Activated CD8-positive, alpha-beta memory T cell treated with anti-CD3 and anti-CD28 coated beads, Interleukin-2, amount 50 U/mL, for 24 hours (primary cell): ENCODE measurements around the gene AUTS2.
"Not testable (repeated sequence)": the region's sequence is repeated elsewhere in the genome, so short reads cannot be mapped to it uniquely, and the experiment has no call there.

ENCODE experiments used
- DNase-seq: peaks from one replicate; pipeline ENCODE4 v3.0.0-alpha.2; 2020; ENCODE audit errors: extremely low read depth

AUTS2 gene

GRCh38 chr7:70242826-70243225 lies 644.6 kb downstream of the AUTS2 start:
- no peak for DNase-seq

- no peak for DNase-seq
Observed at GRCh38 chr7:70243443-70243842, 645.2 kb downstream of the AUTS2 start.

- DNase-seq = no peak
Observed at GRCh38 chr7:70257921-70258320, 659.6 kb downstream of the AUTS2 start.

GRCh38 chr7:70259502-70259901 lies 661.2 kb downstream of the AUTS2 start:
- DNase-seq = no peak

GRCh38 chr7:70263471-70264255 lies 665.4 kb downstream of the AUTS2 start:
- DNase-seq = no peak

GRCh38 chr7:70266186-70266585 lies 667.9 kb downstream of the AUTS2 start:
- no peak for DNase-seq

GRCh38 chr7:70267381-70268120 lies 669.3 kb downstream of the AUTS2 start:
- no peak for DNase-seq

GRCh38 chr7:70268179-70268578 lies 669.9 kb downstream of the AUTS2 start:
- DNase-seq = no peak

- DNase-seq = no peak
Observed at GRCh38 chr7:70270149-70270548, 671.9 kb downstream of the AUTS2 start.

GRCh38 chr7:70271617-70272081 lies 673.4 kb downstream of the AUTS2 start:
- DNase-seq = no peak

GRCh38 chr7:70275570-70275969 lies 677.3 kb downstream of the AUTS2 start:
- not testable (repeated sequence) for DNase-seq

GRCh38 chr7:70285187-70285586 lies 686.9 kb downstream of the AUTS2 start:
- DNase-seq = no peak

- DNase-seq = no peak
Observed at GRCh38 chr7:70285854-70286253, 687.6 kb downstream of the AUTS2 start.

GRCh38 chr7:70288781-70289456 lies 690.6 kb downstream of the AUTS2 start:
- no peak for DNase-seq

GRCh38 chr7:70292716-70293115 lies 694.4 kb downstream of the AUTS2 start:
- DNase-seq = no peak

- DNase-seq = no peak
Observed at GRCh38 chr7:70294211-70294911, 696.1 kb downstream of the AUTS2 start.

GRCh38 chr7:70298780-70299471 lies 700.7 kb downstream of the AUTS2 start:
- no peak for DNase-seq

GRCh38 chr7:70299472-70299807 lies 701.2 kb downstream of the AUTS2 start:
- DNase-seq = no peak

GRCh38 chr7:70301673-70302185 lies 703.5 kb downstream of the AUTS2 start:
- DNase-seq = no peak

- DNase-seq = no peak
Observed at GRCh38 chr7:70303309-70303708, 705.0 kb downstream of the AUTS2 start.

- no peak for DNase-seq
Observed at GRCh38 chr7:70303780-70304179, 705.5 kb downstream of the AUTS2 start.
